NCI-H1694 (cell line): Measurements from ENCODE around the gene MST1.
A peak's percentile ranks its signal among the peaks of the same experiment; 100 is the strongest.

Source experiments
- DNase-seq: peaks from one replicate; lab custom pipeline; 2025; lab: John Stamatoyannopoulos, UW

MST1 gene

DNA sequence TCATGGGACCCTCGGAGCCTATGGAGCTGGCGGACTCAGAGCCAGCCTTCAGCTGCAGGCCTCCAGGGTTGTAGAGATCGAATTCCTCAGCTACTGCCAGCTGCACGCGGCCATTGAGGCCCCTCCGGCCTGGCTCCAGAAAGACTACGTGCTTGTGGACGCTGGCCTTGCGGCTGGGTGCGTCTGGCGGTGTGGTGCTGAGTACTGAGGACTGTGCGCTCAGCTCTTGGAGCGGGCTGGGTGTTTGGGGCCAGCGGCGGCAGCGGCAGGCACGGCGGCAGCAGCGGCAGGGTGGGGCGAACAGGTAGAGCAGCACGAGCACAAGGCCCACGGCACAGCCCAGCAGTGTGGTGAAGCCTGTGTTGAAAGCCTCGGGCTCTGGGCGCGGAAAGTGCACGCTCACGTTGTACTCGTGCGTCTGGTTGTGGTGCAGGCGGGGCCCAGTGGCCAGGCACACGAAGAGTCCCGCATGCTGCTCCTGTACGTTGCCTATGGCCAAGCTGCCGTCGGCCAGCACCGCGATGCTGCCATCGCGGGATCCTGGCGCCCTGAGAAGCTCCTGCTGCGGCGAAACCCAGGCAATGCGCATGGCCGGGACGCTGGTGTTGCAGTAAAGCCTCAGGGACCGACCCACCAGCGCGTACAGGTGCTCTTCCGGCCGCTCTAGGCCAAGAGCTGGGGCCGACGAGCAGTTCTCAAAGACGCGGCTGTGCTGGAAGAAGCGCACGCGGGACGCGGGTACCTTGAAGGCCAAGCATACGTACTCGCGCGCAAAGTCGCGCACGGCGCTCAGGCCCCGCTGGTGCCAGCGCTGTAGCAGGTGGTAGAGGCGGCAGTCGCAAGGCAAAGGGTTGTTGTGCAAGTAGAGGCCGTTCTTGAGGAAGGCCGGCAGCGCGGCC lies 28.9 kb upstream of the MST1 start:
- DNase-seq: no peak

GRCh38 chr3:49717211-49717958 lies 28.1 kb upstream of the MST1 start:
- no peak for DNase-seq

DNA sequence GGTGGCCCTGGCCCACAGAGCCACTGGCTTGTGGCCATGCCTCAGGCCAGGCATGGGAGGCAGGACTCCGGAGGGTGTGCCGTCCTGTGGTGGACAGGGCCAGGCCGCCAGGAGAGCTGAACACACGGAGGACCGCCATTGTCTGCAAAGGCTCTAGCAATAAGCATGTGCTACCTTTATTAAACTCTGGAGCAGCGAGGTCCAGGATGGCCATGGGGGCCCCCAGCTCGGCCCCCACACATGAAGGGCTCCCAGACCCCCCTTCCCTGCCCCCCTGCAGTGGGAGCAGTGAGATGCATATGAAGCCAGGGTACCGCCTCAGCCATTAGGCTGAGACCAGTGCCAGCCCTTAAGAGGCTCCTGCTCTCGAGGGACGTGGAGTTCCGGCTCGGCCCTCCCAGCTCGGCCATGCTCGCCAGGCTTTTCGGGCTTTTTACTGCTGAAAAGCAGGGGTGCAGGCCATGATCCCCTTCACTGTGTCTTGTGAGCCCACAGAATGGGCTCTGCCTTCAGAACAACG lies 27.5 kb upstream of the MST1 start:
- DNase-seq: no peak

- no peak for DNase-seq
Observed at GRCh38 chr3:49716169-49716568, 26.9 kb upstream of the MST1 start.

DNA sequence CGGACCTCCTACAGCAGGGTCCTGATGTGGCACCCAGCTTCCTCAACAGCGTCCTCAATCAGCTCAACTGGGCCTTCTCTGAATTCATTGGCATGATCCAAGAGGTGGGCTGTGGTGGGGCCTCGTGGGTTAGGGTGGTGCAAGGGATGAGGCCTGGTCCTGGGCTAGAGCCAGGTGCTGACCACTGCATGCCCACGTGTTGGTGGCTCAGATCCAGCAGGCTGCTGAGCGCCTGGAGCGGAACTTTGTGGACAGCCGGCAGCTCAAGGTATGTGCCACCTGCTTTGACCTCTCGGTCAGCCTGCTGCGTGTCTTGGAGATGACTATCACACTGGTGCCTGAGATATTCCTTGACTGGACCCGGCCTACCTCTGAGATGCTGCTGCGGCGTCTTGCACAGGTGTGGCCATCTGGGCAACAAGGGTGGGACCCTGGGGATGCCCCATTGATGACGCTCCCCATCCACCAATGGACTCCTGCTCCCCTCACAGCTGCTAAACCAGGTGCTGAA lies 26.4 kb upstream of the MST1 start:
- DNase-seq: no peak

DNA sequence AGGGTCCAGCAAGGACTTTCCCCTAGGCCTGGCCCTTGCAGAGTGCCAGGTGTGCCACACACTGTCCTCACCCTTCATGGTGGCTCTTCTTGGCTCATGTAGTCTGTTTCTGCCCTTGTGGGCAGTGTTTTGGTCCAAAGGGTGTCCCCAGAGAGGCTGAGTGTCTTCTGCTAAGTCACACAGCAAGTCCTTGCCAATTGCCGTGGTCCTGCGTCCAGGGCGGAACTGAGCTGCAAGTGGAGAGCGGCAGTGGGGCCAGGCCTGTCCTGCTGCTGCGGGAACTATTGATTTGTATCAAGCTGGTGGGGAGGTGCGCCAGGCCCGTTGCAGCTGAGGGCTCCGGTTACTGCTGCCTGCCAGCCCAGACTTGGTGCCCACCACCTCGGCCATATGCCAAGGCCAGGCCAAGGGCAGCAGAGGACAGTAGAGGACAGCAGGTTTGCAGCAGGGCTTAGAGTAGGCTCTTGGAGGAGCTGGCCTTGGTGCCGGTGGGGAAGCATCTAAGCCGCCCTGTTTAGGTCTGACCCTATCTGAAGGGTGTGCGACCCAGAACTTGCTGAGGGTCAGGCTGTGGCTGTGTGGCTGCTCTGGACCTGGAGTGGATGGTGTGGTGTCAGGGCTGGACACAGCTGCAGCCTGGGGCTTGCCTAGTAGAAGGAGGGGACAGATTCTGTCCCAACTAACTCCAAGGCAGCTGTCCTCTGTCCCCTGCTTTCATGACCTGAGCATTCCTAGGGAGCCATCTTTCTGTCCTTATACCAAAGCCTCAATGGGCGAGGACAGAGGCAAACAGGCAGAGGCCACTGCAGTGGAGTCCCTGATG lies 25.7 kb upstream of the MST1 start:
- no peak for DNase-seq

DNA sequence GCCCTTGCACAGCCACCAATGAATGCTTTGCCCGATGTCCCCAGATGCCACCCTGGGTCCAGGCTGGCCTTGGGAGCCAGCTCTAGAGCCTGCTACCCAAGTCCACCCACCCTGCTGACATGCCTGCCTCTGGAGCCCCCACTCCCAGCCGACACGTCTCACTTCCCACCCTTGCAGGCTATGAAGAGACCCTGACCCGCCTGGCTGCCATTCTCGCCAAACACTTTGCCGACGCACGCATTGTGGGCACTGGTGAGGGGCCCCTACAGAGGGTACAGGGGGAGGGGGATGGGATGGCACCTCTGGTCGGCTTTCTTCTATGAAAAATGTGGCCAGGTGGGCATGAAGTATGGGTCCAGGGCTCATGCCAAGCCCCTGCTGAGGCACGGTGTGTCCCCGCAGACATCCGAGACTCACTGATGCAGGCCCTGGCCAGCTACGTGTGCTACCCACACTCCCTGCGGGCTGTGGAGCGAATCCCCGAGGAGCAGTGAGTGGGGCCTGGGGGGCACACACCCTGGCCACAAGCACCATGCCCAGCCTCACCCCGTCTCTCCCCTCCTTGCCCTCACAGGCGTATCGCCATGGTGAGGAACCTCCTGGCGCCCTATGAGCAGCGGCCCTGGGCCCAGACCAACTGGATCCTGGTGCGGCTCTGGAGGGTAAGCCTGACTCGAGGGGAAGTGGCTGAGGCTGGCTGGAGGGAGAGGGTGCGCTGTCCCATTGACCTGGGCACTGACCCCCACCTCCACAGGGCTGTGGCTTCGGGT lies 24.2 kb upstream of the MST1 start:
- DNase-seq: no peak

DNA sequence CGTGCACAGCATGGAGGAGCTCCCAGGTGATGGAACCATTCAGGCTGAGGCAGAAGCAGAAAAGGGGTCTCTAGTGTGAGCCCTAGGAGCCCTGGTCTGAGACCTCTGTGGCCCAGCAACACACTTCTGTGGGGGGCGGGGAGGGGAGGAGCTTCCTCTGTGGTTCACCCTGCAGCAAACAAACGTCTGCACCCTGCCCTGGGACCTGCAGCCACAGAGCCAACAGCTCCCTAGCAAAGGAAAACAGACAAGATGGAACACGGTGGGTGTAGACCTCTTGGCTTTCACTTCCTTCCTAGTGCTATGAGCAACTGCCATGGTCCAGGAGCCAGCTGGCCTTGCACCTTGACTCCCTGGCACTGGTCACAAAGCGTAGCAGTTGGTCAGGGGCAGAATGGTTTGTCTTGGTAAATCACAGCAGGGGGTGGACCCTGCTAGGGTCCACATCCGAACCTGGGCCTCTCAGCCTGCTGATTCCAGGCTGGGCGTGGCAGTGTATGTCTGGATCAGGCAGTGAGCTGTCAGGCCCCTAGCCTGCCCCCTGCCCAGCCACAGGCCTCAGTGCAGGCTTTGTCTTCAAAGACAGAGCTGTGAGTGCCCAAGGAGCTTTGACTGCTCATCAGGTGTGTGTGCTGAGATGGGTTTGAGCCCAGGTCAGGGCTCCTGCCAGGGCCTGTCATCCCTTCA lies 23.5 kb upstream of the MST1 start:
- no peak for DNase-seq

- no peak for DNase-seq
Observed at GRCh38 chr3:49712166-49712565, 22.9 kb upstream of the MST1 start.

DNA sequence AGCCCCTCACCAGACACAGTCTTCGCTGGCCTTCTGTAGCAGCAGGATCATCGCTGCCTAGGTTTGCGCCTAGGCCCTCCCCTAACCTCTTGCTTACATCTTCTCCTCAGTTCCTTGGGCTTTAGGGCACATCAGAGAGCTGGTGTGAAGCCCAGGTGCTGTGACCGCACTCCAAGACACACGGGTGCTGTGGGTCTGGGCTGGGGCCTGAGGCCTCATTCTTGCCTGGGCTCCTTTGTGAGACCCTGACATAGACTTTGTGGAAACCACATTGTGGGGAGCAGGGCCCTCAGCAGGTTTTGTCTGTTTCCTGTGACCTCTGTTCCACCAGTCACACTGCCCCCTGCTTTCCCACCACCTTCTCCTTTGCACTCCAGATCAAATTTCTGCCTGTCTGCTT lies 22.2 kb upstream of the MST1 start:
- no peak for DNase-seq

GRCh38 chr3:49709852-49710251 lies 20.6 kb upstream of the MST1 start:
- no peak for DNase-seq

DNA sequence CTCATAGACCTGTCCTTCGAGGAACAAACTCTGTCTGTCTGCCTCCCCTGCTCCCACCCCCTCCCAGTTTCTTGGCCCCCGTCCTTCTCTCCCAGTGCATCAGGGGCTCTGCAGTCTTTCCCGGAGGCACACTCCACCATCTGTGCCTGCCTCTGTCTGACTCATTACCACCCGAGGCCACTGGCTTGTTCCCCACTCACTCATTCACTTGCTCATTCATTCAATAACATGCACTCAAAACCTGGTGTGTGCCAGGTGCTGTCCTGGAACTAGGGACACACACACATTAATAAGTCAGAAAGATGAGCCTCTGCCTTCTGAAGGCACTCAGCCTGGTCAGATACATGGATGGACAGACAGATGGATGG lies 17.8 kb upstream of the MST1 start:
- peak; percentile 3 for DNase-seq

DNA sequence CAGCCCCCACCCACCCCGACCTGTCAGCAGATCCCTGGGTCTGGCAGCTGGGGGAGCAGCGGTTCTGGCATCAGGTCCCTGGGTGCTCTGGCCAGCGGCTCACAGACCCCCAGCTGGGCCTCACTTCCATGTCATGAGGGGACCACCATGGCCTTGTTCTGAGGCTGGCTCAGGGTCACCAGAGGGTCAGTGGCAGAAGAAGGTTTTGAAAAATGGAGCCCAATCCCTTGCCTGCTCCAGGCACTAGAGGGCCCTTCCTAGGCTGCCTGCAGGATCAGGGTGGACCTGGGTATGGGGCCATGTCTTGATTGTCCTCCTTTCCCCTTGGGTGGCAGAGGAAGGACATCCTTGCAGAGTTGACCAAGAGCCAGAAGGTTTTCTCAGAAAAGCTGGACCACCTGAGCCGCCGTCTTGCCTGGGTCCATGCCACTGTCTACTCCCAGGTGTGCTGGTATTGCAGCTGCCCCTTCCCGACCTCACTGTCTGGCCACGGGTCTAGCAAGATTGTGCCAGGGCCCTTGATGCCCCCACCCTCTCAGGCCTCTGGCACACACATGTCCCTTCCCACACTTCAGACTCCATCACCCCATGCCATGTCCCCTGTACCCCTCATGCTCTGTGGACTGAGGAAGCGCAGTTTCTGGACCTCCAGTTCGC lies 17.3 kb upstream of the MST1 start:
- no peak for DNase-seq

DNA sequence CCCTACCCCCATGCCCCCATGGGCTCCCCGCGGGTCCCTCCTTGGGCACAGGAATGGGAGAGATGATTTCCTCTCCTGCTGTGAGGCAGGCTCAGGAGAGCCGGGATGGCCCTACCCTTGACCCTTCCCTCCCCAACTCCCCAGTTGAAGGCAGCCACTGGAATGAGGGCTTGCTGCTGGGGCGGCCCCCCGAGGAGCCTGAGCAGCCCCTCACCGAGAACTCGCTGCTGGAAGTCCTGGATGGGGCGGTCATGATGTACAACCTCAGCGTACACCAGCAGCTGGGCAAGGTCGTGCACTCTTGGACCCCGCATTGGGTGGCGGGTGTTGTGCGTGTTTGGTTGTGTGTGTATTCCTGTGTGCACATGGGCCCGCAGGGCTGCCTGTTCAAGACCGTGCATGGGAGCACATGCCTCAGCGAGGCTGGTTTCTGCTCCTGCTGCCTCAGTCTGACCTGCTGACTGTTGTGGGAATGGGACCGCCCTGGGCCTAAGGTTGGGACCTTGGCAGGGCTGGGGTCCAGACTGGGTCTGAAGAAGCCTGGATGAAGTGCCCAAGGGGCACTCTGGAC lies 16.2 kb upstream of the MST1 start:
- DNase-seq: no peak

- no peak for DNase-seq
Observed at GRCh38 chr3:49704629-49705028, 15.4 kb upstream of the MST1 start.

DNA sequence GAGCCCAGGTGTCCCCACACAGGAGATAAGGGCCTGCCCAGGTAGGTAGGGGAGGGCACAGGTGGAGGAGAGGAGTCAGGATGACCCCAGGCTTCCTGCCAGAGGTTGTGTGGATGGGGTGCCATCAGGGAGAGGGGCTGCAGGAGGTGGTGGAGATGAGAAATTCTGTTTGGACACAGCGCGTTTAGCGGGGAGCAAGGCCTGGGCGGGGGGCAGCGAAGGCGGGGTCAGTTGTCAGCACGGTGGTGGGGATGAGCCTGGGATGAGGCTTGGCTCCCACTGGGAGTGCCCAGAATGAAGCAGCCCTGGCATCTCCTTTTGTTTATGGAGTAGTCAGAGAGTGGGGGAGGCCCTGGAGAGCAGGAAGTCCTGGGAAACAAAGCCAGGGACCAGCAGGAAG lies 14.7 kb upstream of the MST1 start:
- DNase-seq: no peak

- DNase-seq: peak; percentile 35
Observed at GRCh38 chr3:49703443-49703927, 14.2 kb upstream of the MST1 start.

- DNase-seq: no peak
Observed at GRCh38 chr3:49702672-49703071, 13.4 kb upstream of the MST1 start.

GRCh38 chr3:49701388-49702077 lies 12.3 kb upstream of the MST1 start:
- no peak for DNase-seq
